ENCODE measurements around the gene SLC23A2.

GRCh38 chr20:4838526-4838925 lies 162.8 kb downstream of the SLC23A2 start:
- TF ChIP-seq CTCF (IDR thresholded peaks at IDR 0.05) (no peak), POLR2AphosphoS5 (IDR thresholded peaks at IDR 0.05) (no peak), POLR2A (IDR thresholded peaks at IDR 0.05) (no peak)

All from prostate gland (tissue), 2 donors.